ENCODE data around the gene CLK2. TPM values are rescaled to one million over a fixed set of nuclear protein-coding genes. Genes with fewer than 3 reads are reported as not detected.

CLK2 gene
- total and polyA plus RNA-seq, 2 of the 8 experiments (the other 6 are each of a cell fraction or from before 2014, with no cell fraction given), result 62.2 to 76.0 TPM

- TF ChIP-seq BACH1 (IDR thresholded peaks at IDR 0.05; ENCODE audit: low read length) (no peak), KDM5A (IDR thresholded peaks at IDR 0.05; ENCODE audit: low read length) (no peak), CHD1 (IDR thresholded peaks at IDR 0.05; ENCODE audit: low read depth, low read length) (no peak), CBX8 (IDR thresholded peaks at IDR 0.05; ENCODE audit: borderline replicate concordance, low read depth, low read length) (no peak), KDM4A (IDR thresholded peaks at IDR 0.05; ENCODE audit: low read depth, low read length, severe bottlenecking) (no peak), GTF2F1 (IDR thresholded peaks at IDR 0.05; ENCODE audit: borderline replicate concordance, low read depth, low read length) (no peak)
- TF ChIP-seq, protein P1, sequence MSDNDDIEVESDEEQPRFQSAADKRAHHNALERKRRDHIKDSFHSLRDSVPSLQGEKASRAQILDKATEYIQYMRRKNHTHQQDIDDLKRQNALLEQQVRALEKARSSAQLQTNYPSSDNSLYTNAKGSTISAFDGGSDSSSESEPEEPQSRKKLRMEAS (IDR thresholded peaks at IDR 0.05), result no peak
Observed at GRCh38 chr1:155250246-155250632, 23.1 kb downstream of the CLK2 start (continued).

All from H1 (cell line).